ENCODE results near the gene PRTG. TPM values are rescaled to one million over a fixed set of nuclear protein-coding genes. Genes with fewer than 3 reads are reported as not detected.

Gene PRTG
- total RNA-seq, 1 donor from 2014 or later = 19.4 TPM

DNA sequence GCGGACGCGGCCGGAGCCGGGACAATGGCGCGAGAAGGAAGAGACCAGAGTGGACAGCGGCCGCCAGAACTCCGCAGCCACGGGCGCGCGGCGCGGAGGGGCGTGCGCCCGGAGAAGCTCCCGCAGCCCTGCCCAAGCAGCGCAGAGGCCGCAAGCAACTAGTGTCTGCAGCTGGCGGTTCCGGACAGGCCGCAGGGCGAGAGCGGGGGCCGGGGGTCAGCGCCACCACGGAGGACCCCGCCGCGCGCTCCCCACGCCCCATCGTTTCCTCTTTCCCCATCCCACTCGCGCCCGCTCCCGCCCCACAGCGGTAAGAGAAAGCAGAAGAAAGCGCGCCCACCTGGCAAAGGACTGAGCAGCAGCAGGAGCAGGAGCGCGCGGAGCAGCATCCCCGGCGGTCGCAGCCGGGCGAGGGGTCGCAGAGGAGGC is 440 bp downstream of the PRTG start:
- TF ChIP-seq, protein P1, sequence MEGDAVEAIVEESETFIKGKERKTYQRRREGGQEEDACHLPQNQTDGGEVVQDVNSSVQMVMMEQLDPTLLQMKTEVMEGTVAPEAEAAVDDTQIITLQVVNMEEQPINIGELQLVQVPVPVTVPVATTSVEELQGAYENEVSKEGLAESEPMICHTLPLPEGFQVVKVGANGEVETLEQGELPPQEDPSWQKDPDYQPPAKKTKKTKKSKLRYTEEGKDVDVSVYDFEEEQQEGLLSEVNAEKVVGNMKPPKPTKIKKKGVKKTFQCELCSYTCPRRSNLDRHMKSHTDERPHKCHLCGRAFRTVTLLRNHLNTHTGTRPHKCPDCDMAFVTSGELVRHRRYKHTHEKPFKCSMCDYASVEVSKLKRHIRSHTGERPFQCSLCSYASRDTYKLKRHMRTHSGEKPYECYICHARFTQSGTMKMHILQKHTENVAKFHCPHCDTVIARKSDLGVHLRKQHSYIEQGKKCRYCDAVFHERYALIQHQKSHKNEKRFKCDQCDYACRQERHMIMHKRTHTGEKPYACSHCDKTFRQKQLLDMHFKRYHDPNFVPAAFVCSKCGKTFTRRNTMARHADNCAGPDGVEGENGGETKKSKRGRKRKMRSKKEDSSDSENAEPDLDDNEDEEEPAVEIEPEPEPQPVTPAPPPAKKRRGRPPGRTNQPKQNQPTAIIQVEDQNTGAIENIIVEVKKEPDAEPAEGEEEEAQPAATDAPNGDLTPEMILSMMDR (IDR thresholded peaks at IDR 0.05; ENCODE audit: partially characterized antibody, unreplicated experiment) = no peak
- peak overlapping the region; percentile 83 for H3K4me3 Mint-ChIP-seq (ENCODE audit: unreplicated experiment)
- peaks cover 3% of the 10 kb centered on the region for H3K4me1 Mint-ChIP-seq (ENCODE audit: low read depth, unreplicated experiment)
- peaks cover 5% of the 10 kb centered on the region for H3K9me3 Mint-ChIP-seq (ENCODE audit: unreplicated experiment)
- H3K27me3 Mint-ChIP-seq (ENCODE audit: unreplicated experiment) = no peaks in the 10 kb centered on the region
- no peak overlapping the region for H3K27ac Mint-ChIP-seq (ENCODE audit: unreplicated experiment)
- DNase-seq = no peak
- no peaks in the 10 kb centered on the region for H3K36me3 Mint-ChIP-seq (ENCODE audit: unreplicated experiment)

DNA sequence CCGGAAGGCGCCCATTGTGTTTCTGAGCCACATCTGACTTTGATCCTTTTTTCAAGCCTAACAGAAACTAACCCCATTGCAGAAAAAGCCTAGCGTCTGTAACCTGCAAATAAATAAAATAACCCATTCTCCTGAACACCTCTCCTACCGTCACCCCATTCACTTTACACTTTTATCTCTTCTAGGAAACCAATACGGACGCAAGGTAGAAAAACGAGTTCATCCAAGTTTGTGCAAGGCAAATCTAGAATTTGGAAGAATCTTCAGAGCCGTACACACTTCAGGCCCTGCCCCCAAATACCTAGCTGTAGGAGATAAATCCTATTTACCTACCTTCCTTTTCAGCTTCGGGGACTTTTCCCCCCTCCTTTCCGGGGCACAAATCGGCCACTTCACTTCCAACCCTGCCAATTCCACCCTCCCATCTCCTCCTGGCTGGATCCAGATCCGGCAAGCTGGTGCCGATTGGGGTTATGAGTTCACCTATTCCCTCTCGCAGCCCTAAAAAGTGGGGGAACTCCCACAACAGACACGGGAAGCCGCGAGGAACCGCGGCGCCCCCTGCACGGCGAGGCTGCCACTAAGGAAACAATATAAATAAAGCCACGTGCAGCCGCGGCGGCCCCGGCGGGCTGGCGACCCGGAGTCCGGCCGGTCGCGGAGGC is 987 bp downstream of the PRTG start:
- peaks cover 5% of the 10 kb centered on the region for H3K9me3 Mint-ChIP-seq (ENCODE audit: unreplicated experiment)
- TF ChIP-seq, protein P1 (IDR thresholded peaks at IDR 0.05; ENCODE audit: partially characterized antibody, unreplicated experiment) = no peak
- no peaks in the 10 kb centered on the region for H3K36me3 Mint-ChIP-seq (ENCODE audit: unreplicated experiment)
- DNase-seq = no peak
- no peak overlapping the region for H3K4me3 Mint-ChIP-seq (ENCODE audit: unreplicated experiment)
- H3K27me3 Mint-ChIP-seq (ENCODE audit: unreplicated experiment) = no peaks in the 10 kb centered on the region
- H3K27ac Mint-ChIP-seq (ENCODE audit: unreplicated experiment) = no peak overlapping the region
- H3K4me1 Mint-ChIP-seq (ENCODE audit: low read depth, unreplicated experiment) = peaks cover 3% of the 10 kb centered on the region

DNA sequence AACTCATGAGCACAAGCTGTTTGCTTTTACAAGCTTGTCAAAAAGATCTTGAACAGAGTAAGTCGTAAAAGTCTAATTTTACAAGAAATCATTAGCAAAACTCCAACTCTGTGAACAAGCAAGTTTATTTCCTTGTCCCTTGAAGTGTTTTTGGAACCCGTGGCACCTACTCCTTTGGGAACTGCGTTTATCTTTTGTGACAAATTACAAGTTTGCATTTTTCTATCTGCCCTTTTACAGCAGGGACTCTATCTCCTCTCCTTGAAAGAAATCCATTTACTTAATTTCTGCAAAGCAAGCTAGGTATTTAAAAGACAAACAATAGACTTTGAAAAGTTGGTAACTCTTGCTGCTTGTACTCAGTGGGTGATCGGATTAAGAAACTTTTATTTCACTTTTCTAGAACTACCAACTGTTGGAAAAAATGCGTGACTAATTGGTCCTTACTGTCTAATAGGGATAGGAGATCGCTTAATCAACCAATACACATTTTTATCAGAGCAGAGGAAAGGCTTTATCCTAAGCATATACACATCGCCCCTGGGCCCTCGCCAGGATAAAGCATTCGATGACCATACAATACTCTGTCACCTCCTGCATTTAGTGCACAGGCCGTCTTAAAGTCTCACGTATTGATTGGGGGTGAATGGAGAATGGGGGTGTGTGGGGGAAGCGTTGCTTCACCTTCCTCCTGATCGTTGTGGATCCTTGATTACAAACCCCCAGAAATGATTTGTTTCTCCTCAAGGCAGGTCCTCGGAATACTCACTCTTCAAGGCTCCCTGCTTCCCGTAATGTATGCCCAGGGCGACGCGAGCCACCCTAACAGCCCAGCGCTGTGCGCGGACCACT is 1.7 kb downstream of the PRTG start:
- peak; percentile 28 for DNase-seq
- TF ChIP-seq, protein P1 (IDR thresholded peaks at IDR 0.05; ENCODE audit: partially characterized antibody, unreplicated experiment) = no peak
- H3K36me3 Mint-ChIP-seq (ENCODE audit: unreplicated experiment) = no peaks in the 10 kb centered on the region
- H3K4me1 Mint-ChIP-seq (ENCODE audit: low read depth, unreplicated experiment) = peaks cover 3% of the 10 kb centered on the region
- no peaks in the 10 kb centered on the region for H3K27me3 Mint-ChIP-seq (ENCODE audit: unreplicated experiment)
- no peak overlapping the region for H3K4me3 Mint-ChIP-seq (ENCODE audit: unreplicated experiment)
- H3K9me3 Mint-ChIP-seq (ENCODE audit: unreplicated experiment) = peaks cover 5% of the 10 kb centered on the region
- no peak overlapping the region for H3K27ac Mint-ChIP-seq (ENCODE audit: unreplicated experiment)

DNA sequence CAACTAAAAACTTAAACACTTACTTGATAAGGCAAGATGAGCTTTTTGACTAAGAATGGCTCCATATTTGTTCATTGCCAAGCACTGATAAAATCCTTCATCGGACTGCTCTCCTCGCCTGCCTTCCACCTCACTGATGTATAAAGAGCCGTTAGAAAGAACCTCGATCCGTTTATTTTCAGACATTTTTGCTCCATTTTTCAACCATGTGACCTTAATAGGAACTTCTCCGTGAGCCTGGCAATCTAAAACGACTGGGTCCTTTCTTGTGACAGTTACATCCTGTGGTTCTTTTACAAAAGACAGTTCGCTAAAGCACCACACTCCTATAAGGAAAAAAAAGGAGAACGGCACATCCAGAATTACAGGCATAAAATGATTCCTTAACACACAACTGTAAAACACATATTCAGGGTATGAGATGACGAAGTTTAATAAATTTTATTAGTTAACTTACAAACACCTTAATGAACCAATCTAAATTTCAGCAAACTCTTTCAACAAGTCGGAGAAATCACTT is 2.5 kb downstream of the PRTG start:
- Mint-ChIP-seq H3K4me3 (ENCODE audit: unreplicated experiment) (no peak overlapping the region), H3K9me3 (ENCODE audit: unreplicated experiment) (peaks cover 5% of the 10 kb centered on the region), H3K27ac (ENCODE audit: unreplicated experiment) (no peak overlapping the region), H3K36me3 (ENCODE audit: unreplicated experiment) (no peaks in the 10 kb centered on the region), H3K27me3 (ENCODE audit: unreplicated experiment) (peaks cover 3% of the 10 kb centered on the region), H3K4me1 (ENCODE audit: low read depth, unreplicated experiment) (peaks cover 3% of the 10 kb centered on the region)
- TF ChIP-seq, protein P1 (IDR thresholded peaks at IDR 0.05; ENCODE audit: partially characterized antibody, unreplicated experiment) = no peak
- no peak for DNase-seq

All from glutamatergic neuron (in vitro differentiated cells).